Esophagus squamous epithelium (tissue), 4 donors: ENCODE results near the gene TMC1.

Experiments used
- POLR2A ChIP-seq, 4 donors: fragments of 450-650 bp; IDR thresholded peaks; one replicate each; pipeline ENCODE4 v1.6.1; 2017; ENCODE audit warnings: antibody characterized with exemption in 4 of 4, mild to moderate bottlenecking in 4 of 4, moderate library complexity in 3 of 4
- TF ChIP-seq, protein P1 (sequence below), 6 experiments: fragments of 450-650 bp in 4 of 6; fragments of 200-600 bp in 2 of 6; sonication (generic) in 2 of 6; IDR thresholded peaks; one replicate each; pipeline ENCODE4 v1.5.1; 2016 to 2019; ENCODE audit warnings: antibody characterized with exemption in 6 of 6, mild to moderate bottlenecking in 4 of 6, moderate library complexity in 4 of 6

DNA sequence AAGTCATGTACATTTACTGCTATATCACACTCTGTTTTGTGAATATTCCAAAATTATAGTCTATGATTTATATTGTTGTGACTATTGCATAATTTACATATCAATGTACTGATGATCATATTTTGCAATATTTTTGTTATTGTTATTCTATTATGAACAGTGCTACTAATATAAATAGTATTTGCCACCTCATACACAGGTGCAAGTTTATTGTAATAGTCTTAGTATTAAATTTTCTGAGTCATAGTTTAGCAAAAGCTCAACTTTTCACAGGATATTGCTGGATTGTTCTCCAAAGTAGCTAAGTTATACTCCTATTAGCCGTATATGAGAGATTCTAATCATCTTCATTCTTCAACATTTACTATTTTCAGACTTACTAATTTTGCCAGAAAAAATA is 124.7 kb downstream of the TMC1 start:
- TF ChIP-seq, protein P1, sequence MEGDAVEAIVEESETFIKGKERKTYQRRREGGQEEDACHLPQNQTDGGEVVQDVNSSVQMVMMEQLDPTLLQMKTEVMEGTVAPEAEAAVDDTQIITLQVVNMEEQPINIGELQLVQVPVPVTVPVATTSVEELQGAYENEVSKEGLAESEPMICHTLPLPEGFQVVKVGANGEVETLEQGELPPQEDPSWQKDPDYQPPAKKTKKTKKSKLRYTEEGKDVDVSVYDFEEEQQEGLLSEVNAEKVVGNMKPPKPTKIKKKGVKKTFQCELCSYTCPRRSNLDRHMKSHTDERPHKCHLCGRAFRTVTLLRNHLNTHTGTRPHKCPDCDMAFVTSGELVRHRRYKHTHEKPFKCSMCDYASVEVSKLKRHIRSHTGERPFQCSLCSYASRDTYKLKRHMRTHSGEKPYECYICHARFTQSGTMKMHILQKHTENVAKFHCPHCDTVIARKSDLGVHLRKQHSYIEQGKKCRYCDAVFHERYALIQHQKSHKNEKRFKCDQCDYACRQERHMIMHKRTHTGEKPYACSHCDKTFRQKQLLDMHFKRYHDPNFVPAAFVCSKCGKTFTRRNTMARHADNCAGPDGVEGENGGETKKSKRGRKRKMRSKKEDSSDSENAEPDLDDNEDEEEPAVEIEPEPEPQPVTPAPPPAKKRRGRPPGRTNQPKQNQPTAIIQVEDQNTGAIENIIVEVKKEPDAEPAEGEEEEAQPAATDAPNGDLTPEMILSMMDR (IDR thresholded peaks at IDR 0.05) = no peak
- TF ChIP-seq POLR2A (IDR thresholded peaks at IDR 0.05) = no peak
